ENCODE data around the gene IGSF5.

- TF ChIP-seq TBL1XR1 (IDR thresholded peaks at IDR 0.05; ENCODE audit: low read depth, low read length) (no peak), DPF2 (IDR thresholded peaks at IDR 0.05) (no peak), SMARCA5 (IDR thresholded peaks at IDR 0.05) (no peak)
Measured at GRCh38 chr21:39715804-39716397, 29.1 kb upstream of the IGSF5 start.

All from GM12878 (cell line).